Inferior parietal cortex (tissue), 1 donor: ENCODE measurements around the gene MIER1.
"Not testable (repeated sequence)": the region's sequence is repeated elsewhere in the genome, so short reads cannot be mapped to it uniquely, and the experiment has no call there.

Experiments
- DNase-seq: peaks from one replicate; pipeline ENCODE4 v3.0.0-alpha.2; 2016; ENCODE audit errors: extremely low spot score

MIER1 gene

DNA sequence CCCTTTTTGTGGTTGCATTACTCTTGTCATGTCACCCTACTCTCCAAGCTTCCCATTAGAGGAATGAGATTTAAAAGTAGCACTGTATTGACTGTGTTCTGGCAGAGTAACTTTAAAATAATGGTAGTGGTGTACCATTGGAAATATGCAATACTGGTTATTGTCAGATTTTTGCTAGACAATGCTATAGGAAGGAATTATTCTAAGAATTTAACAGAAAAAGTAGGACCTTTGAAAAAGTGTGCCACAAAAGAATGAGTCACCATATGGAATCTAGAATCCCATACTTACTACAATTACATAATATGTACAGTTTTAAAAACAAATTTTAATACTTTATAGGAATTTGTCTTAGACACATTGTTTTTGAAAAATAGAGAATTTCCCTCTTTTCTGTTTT lies 13.8 kb downstream of the MIER1 start:
- DNase-seq: no peak

DNA sequence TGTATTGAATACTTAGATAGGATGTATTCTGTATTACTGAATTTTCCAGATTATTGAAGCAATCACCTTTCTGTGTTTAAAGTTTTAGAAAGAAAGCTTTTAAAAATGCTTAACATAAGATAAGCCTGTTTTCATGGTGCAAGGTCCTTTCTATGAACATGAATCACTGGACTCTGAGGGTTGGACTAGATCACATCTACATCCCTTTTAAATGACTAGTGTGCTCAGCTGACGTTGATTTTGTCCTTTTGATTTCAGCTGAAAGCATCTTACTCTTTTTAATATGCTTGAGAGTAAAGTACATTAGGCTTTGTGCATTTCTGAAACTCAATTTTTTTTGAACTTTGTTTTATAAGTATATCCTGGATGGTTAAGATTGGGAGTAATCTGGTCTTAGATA lies 16.2 kb downstream of the MIER1 start:
- DNase-seq: no peak

DNA sequence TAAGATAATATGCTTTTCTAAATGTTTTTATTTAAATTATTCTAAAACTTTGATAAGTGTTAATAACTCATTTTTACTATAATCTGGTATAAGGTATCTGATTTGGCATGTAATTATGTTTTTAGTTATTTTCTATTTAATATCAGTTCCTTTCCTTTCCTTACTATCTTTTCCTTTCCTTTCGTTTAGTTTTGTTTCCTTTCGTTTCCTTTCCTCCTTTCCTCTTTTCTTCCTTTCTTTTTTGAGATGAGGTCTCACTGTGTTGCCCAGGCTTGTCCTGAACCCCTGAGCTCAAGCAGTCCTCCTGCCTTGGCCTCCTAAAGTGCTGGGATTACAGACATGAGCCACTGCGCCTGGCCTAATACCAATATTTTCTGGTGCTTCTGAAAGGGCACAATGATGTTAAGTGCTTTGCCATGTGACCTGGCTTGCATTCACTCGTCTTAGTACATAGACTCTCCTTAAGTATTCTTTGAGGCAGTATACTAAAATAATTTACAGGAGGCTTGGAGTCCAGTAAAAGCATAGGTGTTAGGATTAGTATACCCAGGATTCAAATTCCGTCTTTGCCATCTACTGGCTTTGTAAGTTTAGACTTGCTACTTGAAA lies 18.7 kb downstream of the MIER1 start:
- DNase-seq: no peak

DNA sequence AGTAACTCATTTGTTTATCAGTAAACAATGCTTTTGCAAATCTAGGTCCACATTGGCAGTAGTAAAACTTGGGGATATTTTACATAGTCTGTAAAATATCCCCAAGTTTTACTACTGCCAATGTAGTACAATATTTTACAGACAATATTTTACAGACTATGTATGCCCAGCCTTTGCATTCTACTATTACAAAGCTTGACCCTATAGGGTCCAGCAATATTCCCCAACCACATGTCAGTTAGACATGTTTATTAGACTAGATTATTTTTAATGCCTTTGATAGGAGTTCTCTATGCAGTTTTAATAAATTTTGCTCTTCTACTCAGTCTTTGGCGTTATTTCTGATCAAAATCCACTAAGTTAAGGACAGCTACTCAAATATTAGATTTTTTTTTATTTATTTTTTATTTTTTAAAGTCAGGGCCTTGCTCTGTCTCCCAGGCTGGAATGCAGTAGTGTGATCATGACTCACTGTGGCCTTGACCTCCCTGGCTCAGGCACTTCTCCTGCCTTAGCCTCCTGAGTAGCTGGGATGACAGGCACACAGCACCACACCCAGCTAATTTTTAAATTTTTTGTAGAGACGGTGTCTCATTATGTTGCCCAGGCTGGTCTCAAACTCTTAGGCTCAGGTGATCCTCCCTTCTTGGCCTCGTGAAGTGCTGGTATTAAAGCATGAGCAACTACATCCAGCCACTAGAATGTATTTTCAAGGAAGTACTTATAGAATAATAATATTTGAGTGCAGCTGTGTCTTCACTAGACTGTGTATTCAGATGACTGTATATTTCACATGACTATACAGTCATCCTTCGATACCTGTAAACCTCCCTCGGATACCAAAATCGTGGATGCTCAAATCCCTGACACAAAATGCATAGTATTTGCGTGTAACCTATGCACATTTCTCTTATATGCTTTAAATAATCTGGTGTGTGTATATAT lies 19.8 kb downstream of the MIER1 start:
- no peak for DNase-seq

DNA sequence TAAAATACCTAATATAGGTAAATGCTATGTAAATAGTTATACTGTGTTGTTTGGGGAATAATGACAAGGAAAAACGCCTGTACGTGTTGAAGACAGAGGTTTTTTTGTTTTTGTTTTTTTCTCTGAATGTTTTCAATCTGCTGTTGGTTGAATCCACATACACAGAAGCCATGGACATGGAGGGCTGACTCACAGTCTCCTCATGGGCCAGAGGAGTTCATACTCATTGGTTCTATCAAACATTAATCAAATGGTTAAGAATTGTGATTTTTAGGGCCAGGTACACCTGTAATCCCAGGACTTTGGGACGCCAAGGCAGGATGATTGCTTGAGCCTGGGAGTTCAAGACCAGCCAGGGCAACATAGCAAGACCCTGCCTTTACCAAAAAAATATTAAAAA lies 20.5 kb downstream of the MIER1 start:
- no peak for DNase-seq

DNA sequence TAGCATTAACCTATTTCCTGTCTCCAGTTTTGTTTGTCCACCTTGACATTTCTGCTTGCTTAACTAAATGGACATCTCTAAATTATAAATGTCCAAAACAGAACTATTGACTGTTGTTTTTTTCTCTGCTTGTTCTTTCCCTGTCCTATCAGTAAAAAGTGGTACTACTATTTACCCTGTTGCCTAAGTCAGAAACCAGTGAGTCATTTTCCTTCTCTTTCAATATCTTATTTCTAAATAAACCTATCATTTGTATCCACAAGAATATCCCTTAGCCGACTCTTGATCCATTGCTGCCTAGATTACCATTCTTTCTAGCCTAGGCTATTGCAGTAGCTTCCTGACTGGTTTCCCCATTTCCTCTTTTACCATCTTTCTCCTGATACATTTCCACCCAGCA lies 22.5 kb downstream of the MIER1 start:
- DNase-seq: no peak

DNA sequence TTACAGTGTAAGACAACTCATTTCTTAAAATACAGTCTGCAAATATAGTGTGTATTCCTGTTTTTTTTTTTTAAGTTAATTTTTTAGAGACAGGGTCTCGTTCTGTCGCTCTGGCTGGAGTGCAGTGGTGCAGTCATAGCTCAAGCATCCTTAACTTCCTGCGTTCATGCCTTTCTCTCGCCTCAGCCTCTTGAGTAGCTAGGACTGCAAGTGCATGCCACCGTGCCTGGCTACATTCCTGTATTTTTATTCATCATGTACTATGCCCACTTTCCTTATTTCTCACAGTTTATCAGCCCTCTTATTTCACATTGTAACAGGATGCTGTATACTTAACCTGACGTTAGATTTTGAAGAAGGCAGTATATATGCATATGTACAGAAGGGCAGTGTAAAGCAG lies 26.7 kb downstream of the MIER1 start:
- no peak for DNase-seq

DNA sequence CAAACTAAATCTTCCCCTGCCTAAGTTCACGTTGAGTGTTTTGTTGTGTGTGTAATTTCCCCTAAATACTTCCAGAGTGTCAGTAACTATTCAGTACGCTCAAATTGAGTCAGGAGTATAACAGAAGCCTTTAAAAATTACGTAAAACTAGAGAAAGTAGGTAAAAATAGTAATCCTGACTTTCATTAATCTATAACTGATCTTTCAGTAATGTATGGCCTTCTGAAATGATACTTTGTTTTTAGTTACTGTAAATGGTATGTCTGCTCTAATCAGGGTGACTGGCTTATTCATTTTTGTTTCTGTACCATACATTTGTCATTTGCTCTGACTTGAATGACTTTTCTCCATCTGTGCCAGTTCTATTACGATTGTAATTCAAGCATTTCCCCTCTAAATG lies 29.4 kb downstream of the MIER1 start:
- no peak for DNase-seq

DNA sequence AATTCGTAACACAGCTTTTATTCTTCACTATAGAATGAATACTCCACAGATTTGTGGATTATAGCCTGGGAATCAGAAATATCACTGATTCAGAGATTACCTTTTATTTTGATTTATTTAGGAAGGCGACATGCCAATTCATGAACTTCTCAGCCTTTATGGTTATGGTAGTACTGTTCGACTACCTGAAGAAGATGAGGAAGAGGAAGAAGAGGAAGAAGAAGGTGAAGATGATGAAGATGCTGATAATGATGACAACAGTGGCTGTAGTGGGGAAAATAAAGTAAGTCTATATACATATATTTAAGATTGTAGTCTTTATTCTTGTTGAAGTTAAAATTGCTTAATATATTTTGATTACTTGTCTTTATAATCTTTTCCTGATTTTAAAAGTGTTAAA lies 33.1 kb downstream of the MIER1 start:
- DNase-seq: no peak

DNA sequence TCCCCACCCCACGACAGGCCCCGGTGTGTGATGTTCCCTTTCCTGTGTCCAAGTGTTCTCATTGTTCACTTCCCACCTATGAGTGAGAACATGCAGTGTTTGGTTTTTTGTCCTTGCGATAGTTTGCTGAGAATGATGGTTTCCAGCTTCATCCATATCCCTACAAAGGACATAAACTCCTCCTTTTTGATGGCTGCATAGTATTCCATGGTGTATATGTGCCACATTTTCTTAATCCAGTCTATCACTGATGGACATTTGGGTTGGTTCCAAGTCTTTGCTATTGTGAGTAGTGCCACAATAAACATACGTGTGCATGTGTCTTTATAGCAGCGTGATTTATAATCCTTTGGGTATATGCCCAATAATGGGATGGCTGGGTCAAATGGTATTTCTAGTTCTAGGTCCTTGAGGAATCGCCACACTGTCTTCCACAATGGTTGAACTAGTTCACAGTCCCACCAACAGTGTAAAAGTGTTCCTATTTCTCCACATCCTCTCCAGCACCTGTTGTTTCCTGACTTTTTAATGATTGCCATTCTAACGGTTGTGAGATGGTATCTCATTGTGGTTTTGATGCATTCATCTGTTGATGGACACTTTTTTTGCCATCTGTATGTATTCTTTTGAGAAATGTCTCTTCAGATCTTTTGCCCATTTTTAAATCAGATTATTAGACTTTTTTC lies 41.5 kb downstream of the MIER1 start:
- DNase-seq: not testable (repeated sequence)

DNA sequence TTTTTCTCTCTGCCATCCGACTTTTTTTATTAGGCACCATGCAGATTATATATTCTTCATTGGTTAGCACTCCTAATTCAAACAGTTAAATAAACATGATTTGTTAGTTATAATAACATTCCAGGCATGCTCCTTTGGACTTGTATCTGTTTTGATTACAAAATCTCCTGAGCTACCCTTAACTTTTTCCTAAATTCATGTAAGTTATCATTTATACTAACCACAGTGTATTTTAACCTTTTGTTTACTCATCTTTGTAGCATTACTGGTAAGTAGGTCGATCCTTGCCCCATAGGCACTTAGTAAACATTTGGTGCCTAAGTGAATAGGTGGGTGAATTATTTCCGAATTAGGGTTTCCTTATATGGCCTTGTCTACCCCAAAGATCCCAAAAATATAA lies 43.8 kb downstream of the MIER1 start:
- no peak for DNase-seq

DNA sequence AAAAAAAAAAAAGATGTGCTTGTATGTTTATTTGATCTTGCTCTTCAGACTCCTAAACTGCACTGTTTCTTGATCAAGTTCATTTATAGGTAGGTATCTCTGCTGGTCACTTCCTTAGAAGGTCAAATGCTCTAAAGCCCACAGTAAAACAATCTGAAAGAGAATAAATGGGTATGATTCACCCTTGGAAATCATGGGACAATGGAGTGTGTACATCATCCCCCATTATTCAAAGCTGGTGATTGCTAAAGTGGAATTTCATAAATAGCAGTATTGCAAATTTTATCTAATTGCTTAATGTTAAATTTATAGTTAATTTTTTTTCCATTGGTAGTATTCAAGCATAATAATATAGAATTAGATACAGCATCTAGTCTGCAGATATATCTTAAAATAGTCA lies 53.4 kb downstream of the MIER1 start:
- DNase-seq: no peak

DNA sequence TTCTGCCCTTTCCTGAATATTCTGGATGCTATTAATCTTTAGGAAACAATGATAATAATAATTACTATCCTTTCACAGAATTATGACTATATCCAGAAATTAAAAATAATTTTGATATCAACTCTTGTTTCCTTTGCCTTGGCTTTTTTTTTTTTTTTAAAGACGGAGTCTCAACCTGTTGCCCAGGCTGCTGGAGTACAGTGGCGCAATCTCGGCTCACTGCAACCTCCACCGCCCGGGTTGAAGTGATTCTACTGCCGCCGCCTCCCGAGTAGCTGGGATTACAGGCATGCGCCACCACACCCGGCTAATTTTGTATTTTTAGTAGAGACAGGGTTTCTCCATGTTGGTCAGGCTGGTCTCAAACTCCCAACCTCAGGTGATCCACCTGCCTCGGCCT lies 54.8 kb downstream of the MIER1 start:
- not testable (repeated sequence) for DNase-seq

DNA sequence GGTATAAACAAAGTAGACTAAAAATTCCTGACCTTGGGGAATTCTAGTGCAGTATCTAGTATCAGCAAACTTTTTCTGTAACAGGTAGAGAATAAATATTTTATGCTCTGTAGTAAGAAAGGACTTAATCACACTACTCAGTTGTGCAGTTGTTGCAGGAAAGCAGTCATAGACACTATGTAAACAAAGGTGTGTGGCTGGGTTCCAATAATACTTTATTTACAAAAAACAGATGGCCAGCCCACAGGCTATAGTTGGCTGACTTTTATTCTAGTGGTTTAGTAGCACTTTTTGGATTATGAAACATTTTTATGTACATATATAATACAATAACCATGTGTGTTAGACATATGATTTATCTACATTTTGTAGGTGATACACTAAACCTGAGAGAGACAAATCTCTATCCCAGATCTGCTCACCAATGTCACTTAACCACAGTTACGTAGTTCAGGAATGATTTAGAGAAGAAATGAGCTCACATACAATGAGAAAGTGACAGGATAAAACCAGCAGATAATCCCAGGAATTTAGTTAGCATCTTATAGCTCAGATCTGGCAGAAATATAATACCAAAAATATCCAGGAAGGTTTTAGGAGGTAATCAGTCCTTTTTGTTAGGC lies 56.1 kb downstream of the MIER1 start:
- no peak for DNase-seq

DNA sequence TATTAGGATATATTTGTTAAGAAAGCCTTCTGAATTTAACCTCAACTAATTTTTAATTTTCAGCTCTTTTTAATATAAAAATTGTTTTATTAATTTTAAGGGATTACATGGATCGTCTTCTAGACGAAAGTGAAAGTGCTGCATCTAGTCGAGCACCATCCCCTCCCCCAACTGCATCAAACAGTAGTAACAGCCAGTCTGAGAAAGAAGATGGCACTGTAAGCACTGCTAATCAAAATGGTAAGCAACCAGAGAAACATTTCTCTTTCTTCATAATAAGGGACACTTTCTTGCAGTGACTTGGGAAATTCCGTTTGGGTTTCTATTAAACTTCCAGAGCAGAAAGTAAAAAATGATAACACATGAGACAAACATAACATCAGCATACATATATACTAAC lies 56.9 kb downstream of the MIER1 start:
- DNase-seq: peak; percentile 68

DNA sequence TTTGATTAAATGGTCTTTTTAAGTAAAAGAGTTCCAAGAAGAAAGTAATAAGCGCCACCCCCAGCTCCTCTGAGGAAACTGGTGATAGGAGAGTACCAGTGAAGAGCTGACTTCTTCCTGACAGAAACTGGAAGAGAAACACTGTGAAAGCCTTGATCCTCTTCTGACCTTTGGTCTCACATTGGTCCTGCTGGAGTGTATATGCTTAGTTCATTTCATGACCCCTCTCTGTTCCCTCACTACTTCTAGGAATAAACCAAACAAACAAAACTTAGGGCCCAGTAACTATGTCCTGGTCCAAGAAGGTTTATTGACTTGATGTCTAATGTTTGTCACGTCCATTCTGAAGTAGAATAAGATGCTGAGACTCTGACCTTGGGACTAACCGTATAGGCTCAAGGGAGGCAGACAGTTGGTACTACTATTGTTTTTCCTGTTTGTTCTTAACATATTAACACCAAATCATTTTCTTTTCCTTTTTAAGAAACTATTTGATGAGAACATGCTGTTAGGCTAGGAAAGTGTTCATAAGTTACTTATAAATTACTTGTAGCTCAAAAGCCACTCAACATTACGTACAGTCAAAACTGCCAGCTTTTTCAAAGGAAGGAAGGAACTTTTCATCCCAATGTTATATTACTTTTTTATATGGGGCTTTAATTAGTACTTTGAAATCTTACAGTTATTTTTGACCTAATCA lies 57.9 kb downstream of the MIER1 start:
- DNase-seq: no peak

DNA sequence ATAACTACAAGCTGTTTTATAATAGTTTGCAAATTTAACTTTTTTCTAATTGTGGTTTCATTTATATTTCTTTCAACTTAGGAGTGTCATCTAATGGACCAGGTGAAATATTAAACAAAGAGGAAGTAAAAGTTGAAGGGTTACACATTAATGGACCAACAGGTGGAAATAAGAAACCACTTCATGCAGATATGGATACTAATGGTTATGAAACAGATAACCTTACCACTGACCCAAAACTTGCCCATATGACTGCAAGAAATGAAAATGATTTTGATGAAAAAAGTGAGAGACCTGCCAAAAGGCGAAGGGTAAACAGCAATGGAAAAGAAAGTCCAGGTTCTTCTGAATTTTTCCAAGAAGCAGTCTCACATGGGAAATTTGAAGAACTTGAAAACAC lies 59.7 kb downstream of the MIER1 start:
- no peak for DNase-seq

DNA sequence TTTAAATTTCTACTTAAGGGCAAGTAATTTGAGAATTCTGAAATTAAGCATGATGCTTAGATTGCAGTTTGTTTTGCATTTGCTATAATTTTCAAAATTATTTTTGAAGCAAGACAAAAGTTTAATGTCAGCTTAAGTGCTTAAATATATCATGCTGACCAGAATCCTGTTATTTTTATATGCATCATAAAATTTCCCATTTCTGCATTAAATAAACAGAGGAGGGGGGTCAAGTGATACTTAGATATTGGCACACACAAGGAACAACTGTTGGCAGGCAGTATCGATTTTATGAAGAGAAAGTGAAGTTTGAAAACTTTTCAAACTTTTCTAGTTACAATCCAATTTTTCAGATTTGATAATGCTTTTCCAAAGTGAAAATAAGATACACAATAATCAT lies 61.0 kb downstream of the MIER1 start:
- no peak for DNase-seq

DNA sequence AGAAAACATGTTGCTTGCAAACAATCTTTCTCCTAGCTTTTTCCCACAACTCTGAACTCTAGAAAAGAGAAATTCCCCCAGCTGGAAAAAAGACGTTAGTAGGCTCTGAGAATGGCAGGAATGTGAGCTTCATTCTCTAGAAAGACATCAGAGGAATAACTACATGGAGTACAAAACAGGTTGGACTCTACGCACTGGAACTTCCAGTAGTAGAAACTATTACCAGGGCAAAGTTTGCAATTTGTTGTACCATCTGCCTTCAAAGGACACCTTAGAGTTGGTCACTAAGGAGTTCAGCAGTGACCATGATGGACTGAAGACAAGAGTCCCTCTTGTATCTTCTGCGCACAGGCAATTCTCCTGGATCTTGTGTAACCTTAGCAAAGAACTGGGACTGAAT lies 68.3 kb downstream of the MIER1 start:
- DNase-seq: no peak

DNA sequence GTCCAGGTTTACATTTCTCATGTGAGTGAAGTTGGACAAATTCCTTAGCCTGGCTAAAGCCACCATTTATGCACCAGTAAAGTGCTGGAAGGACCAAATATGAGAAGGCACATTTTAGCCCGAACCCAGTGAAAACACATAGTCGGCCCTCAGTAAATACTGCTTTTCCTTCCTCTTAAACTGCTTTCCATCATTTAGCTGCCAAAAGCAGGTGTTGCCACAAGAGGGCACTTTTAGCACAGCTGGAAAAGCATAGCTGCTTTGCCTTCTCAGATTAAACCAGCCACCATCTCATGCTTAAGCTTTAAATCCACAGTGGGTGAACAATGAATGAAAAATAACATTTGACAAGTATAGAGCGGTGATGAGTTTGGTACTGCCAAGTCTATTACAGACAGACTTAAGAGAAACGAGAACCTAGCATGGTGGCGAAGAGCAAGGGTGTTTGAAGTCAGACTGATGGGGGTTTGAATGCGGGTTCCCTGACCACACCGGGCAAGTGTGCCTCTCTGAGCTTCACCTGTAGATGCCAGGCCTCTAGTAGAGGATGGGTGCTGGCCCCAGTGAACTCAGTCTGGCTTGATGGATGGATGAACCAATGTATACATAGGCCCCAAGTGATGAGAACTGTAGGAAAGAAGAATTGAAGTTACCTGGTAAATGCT lies 71.4 kb downstream of the MIER1 start:
- DNase-seq: peak; percentile 78

DNA sequence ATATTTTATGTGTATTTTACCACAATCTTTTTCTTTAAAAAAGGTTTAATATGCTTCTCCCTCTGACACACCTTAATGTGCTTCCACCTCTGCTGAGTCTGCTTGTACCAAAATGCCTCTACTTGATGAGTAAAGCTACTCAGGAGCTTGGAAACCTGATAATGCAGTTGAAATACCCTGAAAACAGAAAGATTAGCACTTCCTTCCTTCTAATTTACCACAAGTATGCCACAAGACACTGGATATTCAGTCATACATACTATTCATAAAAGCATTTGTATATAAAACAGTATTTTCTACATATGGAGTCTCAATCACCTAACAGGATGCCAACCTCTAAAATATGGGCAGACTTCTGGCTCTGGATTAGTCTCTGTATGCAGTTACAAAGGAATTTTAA lies 74.2 kb downstream of the MIER1 start:
- DNase-seq: no peak
